ENCODE measurements around the gene AFDN. TPM values are rescaled to one million over a fixed set of nuclear protein-coding genes. Genes with fewer than 3 reads are reported as not detected.

AFDN gene
- total and polyA plus RNA-seq, 2 experiments from 2014 or later = 66.9 to 200 TPM

- no peak for TF ChIP-seq ZNF462 (CRISPR knock-in tag; IDR thresholded peaks at IDR 0.05)
- no peak for TF ChIP-seq JUNB (IDR thresholded peaks at IDR 0.05; ENCODE audit: unreplicated experiment)
- no peak for TF ChIP-seq ZNF114 (CRISPR knock-in tag; IDR thresholded peaks at IDR 0.05)
- no peak for TF ChIP-seq ZNF331 (CRISPR knock-in tag; IDR thresholded peaks at IDR 0.05; ENCODE audit: low read depth)
- TF ChIP-seq STAT1 (IDR thresholded peaks at IDR 0.05; ENCODE audit: unreplicated experiment) = no peak
- no peak for TF ChIP-seq POLR2AphosphoS5 (IDR thresholded peaks at IDR 0.05; ENCODE audit: low read depth)
- TF ChIP-seq CREB1 (CRISPR knock-in tag; IDR thresholded peaks at IDR 0.05; ENCODE audit: low read depth) = no peak
Observed at GRCh38 chr6:167786853-167787675, 39.6 kb upstream of the AFDN start (continued).

GRCh38 chr6:167787896-167788562, 38.7 kb upstream of the AFDN start:
- no peak for DNase-seq (ENCODE audit: low spot score)
- TF ChIP-seq EZH2 (IDR thresholded peaks at IDR 0.05; ENCODE audit: low read depth, unreplicated experiment) (no peak), CREB1 (CRISPR knock-in tag; IDR thresholded peaks at IDR 0.05; ENCODE audit: low read depth) (no peak), ZNF114 (CRISPR knock-in tag; IDR thresholded peaks at IDR 0.05) (no peak), ZNF462 (CRISPR knock-in tag; IDR thresholded peaks at IDR 0.05) (no peak)

More at GRCh38 chr6:167787896-167788562, 38.7 kb upstream of the AFDN start:
- Histone ChIP-seq H3K9me2 (ENCODE audit: insufficient read depth) (no peaks in the 10 kb centered on the region), H3K4me2 (no peak overlapping the region), H3K36me3 (ENCODE audit: insufficient read depth) (no peaks in the 10 kb centered on the region), H3K27ac (ENCODE audit: low read depth) (no peak overlapping the region), H3K4me3 (no peak overlapping the region), H2AFZ (no peak overlapping the region), H4K20me1 (replicated peaks; ENCODE audit: insufficient read depth) (no peaks in the 10 kb centered on the region), H3K79me2 (replicated peaks; ENCODE audit: insufficient read depth) (no peaks in the 10 kb centered on the region), H3K27me3 (ENCODE audit: insufficient read depth) (no peaks in the 10 kb centered on the region), H3K4me1 (ENCODE audit: insufficient read depth) (no peaks in the 10 kb centered on the region), H3F3A (replicated peaks; ENCODE audit: low read depth) (0 out of 2 replicates have a peak, but pooled peaks cover 2% of the 10 kb centered on the region)
- Mint-ChIP-seq H3K4me3 (no peak overlapping the region), H3K36me3 (ENCODE audit: low read depth) (no peaks in the 10 kb centered on the region), H3K9me3 (no peaks in the 10 kb centered on the region), H3K4me1 (peaks cover 16% of the 10 kb centered on the region), H3K27me3 (ENCODE audit: insufficient read depth, low read depth, poor library complexity) (no peaks in the 10 kb centered on the region), H3K27ac (no peak overlapping the region)
- peak; percentile 56 for ATAC-seq
